AG09309 (cell line): ENCODE data around the gene TBCA.
A peak's percentile ranks its signal among the peaks of the same experiment; 100 is the strongest.

Experiments used
- DNase-seq: peaks from one replicate; pipeline ENCODE4 v3.0.0-alpha.2; 2010; ENCODE audit warnings: low read depth
- H3K4me3 ChIP-seq: 2 replicates; pipeline ENCODE4 v1.5.1; 2011; ENCODE audit warnings: mild to moderate bottlenecking, low read depth, low read length, moderate library complexity; ENCODE audit not compliant: control insufficient read depth
- TF ChIP-seq, protein P1 (sequence below): IDR thresholded peaks from 2 replicates; pipeline ENCODE4 v1.5.1; 2011; ENCODE audit warnings: mild to moderate bottlenecking, low read depth, low read length, inconsistent platforms; ENCODE audit not compliant: insufficient read depth, control insufficient read depth; ENCODE audit errors: missing control alignments

TBCA gene

GRCh38 chr5:77697692-77698091, 78.4 kb downstream of the TBCA start:
- H3K4me3 ChIP-seq = no peak overlapping the region
- no peak for DNase-seq
- TF ChIP-seq, protein P1, sequence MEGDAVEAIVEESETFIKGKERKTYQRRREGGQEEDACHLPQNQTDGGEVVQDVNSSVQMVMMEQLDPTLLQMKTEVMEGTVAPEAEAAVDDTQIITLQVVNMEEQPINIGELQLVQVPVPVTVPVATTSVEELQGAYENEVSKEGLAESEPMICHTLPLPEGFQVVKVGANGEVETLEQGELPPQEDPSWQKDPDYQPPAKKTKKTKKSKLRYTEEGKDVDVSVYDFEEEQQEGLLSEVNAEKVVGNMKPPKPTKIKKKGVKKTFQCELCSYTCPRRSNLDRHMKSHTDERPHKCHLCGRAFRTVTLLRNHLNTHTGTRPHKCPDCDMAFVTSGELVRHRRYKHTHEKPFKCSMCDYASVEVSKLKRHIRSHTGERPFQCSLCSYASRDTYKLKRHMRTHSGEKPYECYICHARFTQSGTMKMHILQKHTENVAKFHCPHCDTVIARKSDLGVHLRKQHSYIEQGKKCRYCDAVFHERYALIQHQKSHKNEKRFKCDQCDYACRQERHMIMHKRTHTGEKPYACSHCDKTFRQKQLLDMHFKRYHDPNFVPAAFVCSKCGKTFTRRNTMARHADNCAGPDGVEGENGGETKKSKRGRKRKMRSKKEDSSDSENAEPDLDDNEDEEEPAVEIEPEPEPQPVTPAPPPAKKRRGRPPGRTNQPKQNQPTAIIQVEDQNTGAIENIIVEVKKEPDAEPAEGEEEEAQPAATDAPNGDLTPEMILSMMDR = no peak

DNA sequence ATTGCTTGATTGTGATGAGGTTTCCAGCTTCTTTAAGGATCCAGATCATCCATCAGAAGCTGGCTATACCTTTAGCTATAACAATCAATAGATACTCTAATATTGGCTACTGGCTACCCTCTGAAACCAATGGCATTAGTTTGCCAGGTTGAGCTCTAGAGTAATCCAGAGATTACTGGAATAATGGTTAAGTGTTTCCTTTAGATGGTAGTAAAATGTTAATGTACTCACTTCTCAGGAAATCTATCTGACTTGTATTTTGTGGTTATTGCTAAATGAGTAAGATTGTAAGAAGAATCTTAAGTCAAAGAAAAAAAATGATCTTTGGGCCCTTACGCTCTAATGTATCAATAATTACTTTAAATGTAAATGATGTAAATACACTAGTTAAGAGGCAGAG, 80.0 kb downstream of the TBCA start:
- TF ChIP-seq, protein P1 = no peak
- DNase-seq = no peak
- no peak overlapping the region for H3K4me3 ChIP-seq

GRCh38 chr5:77693913-77694312, 82.2 kb downstream of the TBCA start:
- H3K4me3 ChIP-seq = no peak overlapping the region
- no peak for DNase-seq
- TF ChIP-seq, protein P1 = no peak

GRCh38 chr5:77683171-77683732, 92.9 kb downstream of the TBCA start:
- DNase-seq = peak; percentile 18
- TF ChIP-seq, protein P1 = no peak
- H3K4me3 ChIP-seq = no peak overlapping the region

DNA sequence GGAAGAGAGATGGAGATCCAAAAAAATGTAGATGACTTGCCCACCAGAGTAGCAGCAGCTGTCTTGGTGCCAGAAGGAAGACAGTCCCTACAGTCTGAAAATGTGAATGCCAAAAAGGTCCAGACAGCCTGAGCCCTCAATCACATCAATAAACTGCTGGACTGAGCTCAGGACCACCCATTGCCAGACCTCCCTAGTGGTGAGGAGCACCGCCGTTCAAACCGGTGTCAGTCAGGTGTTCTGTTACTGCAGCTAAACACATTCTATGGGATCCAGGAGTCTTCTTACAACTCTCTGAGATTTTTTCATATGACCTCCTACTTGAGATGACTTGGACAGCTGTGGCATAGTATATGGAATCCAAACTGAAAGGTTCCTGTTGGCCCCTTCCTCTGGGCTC, 105.6 kb downstream of the TBCA start:
- DNase-seq = no peak
- H3K4me3 ChIP-seq = no peak overlapping the region
- TF ChIP-seq, protein P1 = no peak

DNA sequence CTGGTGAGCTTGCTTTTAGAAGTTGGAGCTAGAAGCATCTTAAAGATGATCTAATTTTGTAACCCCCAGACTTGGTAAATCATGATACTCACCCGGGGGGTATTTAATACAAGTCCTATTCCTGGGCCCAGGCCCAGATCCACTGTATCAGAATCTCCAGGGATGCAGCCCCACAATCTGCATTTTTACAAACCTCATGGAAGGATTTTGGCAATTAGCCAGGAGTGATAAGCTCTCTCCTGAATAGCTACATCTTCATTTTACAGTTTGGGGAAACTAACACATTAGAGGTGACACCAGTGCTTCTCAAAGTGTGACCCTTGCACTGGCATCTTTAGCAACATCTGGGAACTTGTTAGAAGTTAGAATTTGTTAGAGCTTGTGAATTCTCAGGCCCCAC, 106.5 kb downstream of the TBCA start:
- TF ChIP-seq, protein P1 = no peak
- no peak overlapping the region for H3K4me3 ChIP-seq
- DNase-seq = no peak
